Astrocyte (in vitro differentiated cells and primary cell): ENCODE results near the gene PPP1R13B. TPM values are rescaled to one million over a fixed set of nuclear protein-coding genes. Genes with fewer than 3 reads are reported as not detected.
A peak's percentile ranks its signal among the peaks of the same experiment; 100 is the strongest.

Source experiments
- DNase-seq: peaks from one replicate; pipeline ENCODE4 v3.0.0-alpha.2; 2010; ENCODE audit warnings: low read depth
- FAIRE-seq: peaks from 2 replicates; lab custom pipeline; 2011; peaks lifted over from hg19 to GRCh38; lab: Jason Lieb, UNC
- H2AFZ ChIP-seq: 2 replicates; pipeline ENCODE4 v1.6.0; 2012; ENCODE audit warnings: low read depth, low read length, inconsistent platforms
- H3K27ac ChIP-seq: 2 replicates; pipeline ENCODE4 v1.5.1; 2011; ENCODE audit warnings: low read depth, low read length, inconsistent platforms
- H3K27me3 ChIP-seq: 2 replicates; pipeline ENCODE4 v1.6.0; 2011; ENCODE audit warnings: low read length, inconsistent platforms; ENCODE audit not compliant: insufficient read depth
- H3K36me3 ChIP-seq: 2 replicates; pipeline ENCODE4 v1.5.1; 2011; ENCODE audit warnings: low read length, inconsistent platforms; ENCODE audit not compliant: insufficient read depth
- H3K4me1 ChIP-seq: 2 replicates; pipeline ENCODE4 v1.5.1; 2011; ENCODE audit warnings: low read length, inconsistent platforms; ENCODE audit not compliant: insufficient read depth
- H3K4me2 ChIP-seq: 2 replicates; pipeline ENCODE4 v1.6.0; 2012; ENCODE audit warnings: low read length, inconsistent platforms
- H3K4me3 ChIP-seq: 2 replicates; pipeline ENCODE4 v1.5.1; 2011; ENCODE audit warnings: low read depth, mild to moderate bottlenecking, low read length, inconsistent platforms; ENCODE audit not compliant: insufficient read depth
- H3K79me2 ChIP-seq: 2 replicates; pipeline ENCODE4 v1.6.0; 2012; ENCODE audit warnings: mild to moderate bottlenecking, low read length, inconsistent platforms; ENCODE audit not compliant: insufficient read depth
- H3K9ac ChIP-seq: 2 replicates; pipeline ENCODE4 v1.6.0; 2012; ENCODE audit warnings: mild to moderate bottlenecking, low read length, inconsistent platforms
- H3K9me3 ChIP-seq: 2 replicates; pipeline ENCODE4 v1.5.1; 2012; ENCODE audit warnings: low read depth, mild to moderate bottlenecking, low read length, inconsistent platforms; ENCODE audit not compliant: insufficient read depth
- H4K20me1 ChIP-seq: 2 replicates; pipeline ENCODE4 v1.6.0; 2012; ENCODE audit warnings: low read length, inconsistent platforms; ENCODE audit not compliant: insufficient read depth
- H3K27ac Mint-ChIP-seq: one replicate; pipeline ENCODE4 v1.8.0; 2021; ENCODE audit warnings: mild to moderate bottlenecking, mixed read lengths; ENCODE audit not compliant: unreplicated experiment
- H3K27me3 Mint-ChIP-seq: one replicate; pipeline ENCODE4 v1.8.0; 2021; ENCODE audit warnings: low read depth, mixed read lengths; ENCODE audit not compliant: unreplicated experiment
- H3K36me3 Mint-ChIP-seq: one replicate; pipeline ENCODE4 v1.8.0; 2021; ENCODE audit warnings: low read depth, mixed read lengths; ENCODE audit not compliant: unreplicated experiment
- H3K4me1 Mint-ChIP-seq: one replicate; pipeline ENCODE4 v1.8.0; 2021; ENCODE audit warnings: low read depth, mixed read lengths; ENCODE audit not compliant: unreplicated experiment
- H3K4me3 Mint-ChIP-seq: one replicate; pipeline ENCODE4 v1.8.0; 2021; ENCODE audit warnings: mild to moderate bottlenecking, moderate library complexity, mixed read lengths; ENCODE audit not compliant: unreplicated experiment
- H3K9me3 Mint-ChIP-seq: one replicate; pipeline ENCODE4 v1.8.0; 2021; ENCODE audit warnings: mild to moderate bottlenecking, mixed read lengths; ENCODE audit not compliant: unreplicated experiment
- CTCF ChIP-seq: IDR thresholded peaks from 2 replicates; pipeline ENCODE4 v1.5.1; 2011; ENCODE audit warnings: low read depth, mild to moderate bottlenecking, inconsistent platforms, low read length, moderate library complexity; ENCODE audit not compliant: insufficient read depth
- EZH2 ChIP-seq: IDR thresholded peaks from 2 replicates; pipeline ENCODE4 v1.6.1; 2012; ENCODE audit warnings: mild to moderate bottlenecking, low read length, inconsistent platforms; ENCODE audit not compliant: insufficient read depth
- total RNA-seq: library from RNA; stranded (reverse); gene quantifications from 2 replicates; pipeline ENCODE4 v1.2.1, GENCODE V29; 2021

Gene PPP1R13B
- total RNA-seq, 1 donor from 2014 or later: 7.0 TPM

- Mint-ChIP-seq H3K4me1 (peaks cover 3% of the 10 kb centered on the region), H3K9me3 (no peaks in the 10 kb centered on the region), H3K4me3 (no peak overlapping the region), H3K27ac (no peak overlapping the region), H3K36me3 (no peaks in the 10 kb centered on the region), H3K27me3 (no peaks in the 10 kb centered on the region)
- no peak overlapping the region for H3K4me2 ChIP-seq
- H3K79me2 ChIP-seq: peaks cover 2% of the 10 kb centered on the region
- H4K20me1 ChIP-seq: peaks cover under 1% of the 10 kb centered on the region
- FAIRE-seq (no peak), DNase-seq (no peak)
- no peak overlapping the region for H3K27ac ChIP-seq
- H3K36me3 ChIP-seq: no peaks in the 10 kb centered on the region
- no peaks in the 10 kb centered on the region for H3K9me3 ChIP-seq
- no peak overlapping the region for H3K4me3 ChIP-seq
- no peak overlapping the region for H2AFZ ChIP-seq
- H3K27me3 ChIP-seq: no peaks in the 10 kb centered on the region
- no peak for TF ChIP-seq EZH2
- no peak for TF ChIP-seq CTCF
- no peak overlapping the region for H3K9ac ChIP-seq
- H3K4me1 ChIP-seq: no peaks in the 10 kb centered on the region
Observed at GRCh38 chr14:103832046-103832445, 15.3 kb downstream of the PPP1R13B start.

GRCh38 chr14:103830511-103831270, 16.7 kb downstream of the PPP1R13B start:
- no peak for TF ChIP-seq CTCF
- no peak for TF ChIP-seq EZH2
- no peak overlapping the region for H3K9ac ChIP-seq
- H3K27me3 ChIP-seq: no peaks in the 10 kb centered on the region
- H3K9me3 ChIP-seq: no peaks in the 10 kb centered on the region
- FAIRE-seq (no peak), DNase-seq (no peak)
- H4K20me1 ChIP-seq: no peaks in the 10 kb centered on the region
- H3K36me3 ChIP-seq: no peaks in the 10 kb centered on the region
- H3K79me2 ChIP-seq: peaks cover 2% of the 10 kb centered on the region
- H3K4me3 ChIP-seq: no peak overlapping the region
- H3K27me3 Mint-ChIP-seq: no peaks in the 10 kb centered on the region
- H3K36me3 Mint-ChIP-seq: no peaks in the 10 kb centered on the region
- H3K4me1 ChIP-seq: no peaks in the 10 kb centered on the region
- no peak overlapping the region for H2AFZ ChIP-seq
- peaks cover 3% of the 10 kb centered on the region for H3K4me1 Mint-ChIP-seq
- H3K4me3 Mint-ChIP-seq: no peak overlapping the region
- no peaks in the 10 kb centered on the region for H3K9me3 Mint-ChIP-seq
- H3K27ac Mint-ChIP-seq: no peak overlapping the region
- H3K4me2 ChIP-seq: no peak overlapping the region
- H3K27ac ChIP-seq: no peak overlapping the region

GRCh38 chr14:103828315-103828967, 18.9 kb downstream of the PPP1R13B start:
- H3K27ac Mint-ChIP-seq: no peak overlapping the region
- Histone ChIP-seq H3K9me3 (no peaks in the 10 kb centered on the region), H4K20me1 (no peaks in the 10 kb centered on the region), H3K4me3 (no peak overlapping the region), H3K4me1 (no peaks in the 10 kb centered on the region), H3K79me2 (peaks cover 2% of the 10 kb centered on the region), H3K4me2 (no peak overlapping the region), H2AFZ (no peak overlapping the region), H3K27ac (no peak overlapping the region), H3K36me3 (no peaks in the 10 kb centered on the region), H3K9ac (no peak overlapping the region), H3K27me3 (no peaks in the 10 kb centered on the region)
- H3K4me1 Mint-ChIP-seq: peaks cover 5% of the 10 kb centered on the region
- DNase-seq (peak; percentile 28), FAIRE-seq (no peak)
- no peak overlapping the region for H3K4me3 Mint-ChIP-seq
- H3K9me3 Mint-ChIP-seq: no peaks in the 10 kb centered on the region
- TF ChIP-seq CTCF: no peak
- TF ChIP-seq EZH2: no peak
- no peaks in the 10 kb centered on the region for H3K36me3 Mint-ChIP-seq
- no peaks in the 10 kb centered on the region for H3K27me3 Mint-ChIP-seq
